Right lobe of liver (tissue), 4 donors: Measurements from ENCODE around the gene ACSL1.

Experiments
- POLR2A ChIP-seq: fragments of 450-650 bp; IDR thresholded peaks from one replicate; pipeline ENCODE4 v1.6.1; 2017; ENCODE audit warnings: antibody characterized with exemption, mild to moderate bottlenecking
- TF ChIP-seq, protein P1 (sequence below), 4 donors: fragments of 200-600 bp in 3 of 4; fragments of 450-650 bp in 1 of 4; IDR thresholded peaks; one replicate each; pipeline versions ENCODE4 v1.5.1 to v1.8.0; 2016 to 2022; ENCODE audit warnings: antibody characterized with exemption in 4 of 4, mild to moderate bottlenecking in 2 of 4
- donor health status: DM: no; HTN: no; CAD: no.
- donor health status: DM: no; HTN: no; CAD: no.
- donor health status: DM: no; HTN: yes; CAD: no.

DNA sequence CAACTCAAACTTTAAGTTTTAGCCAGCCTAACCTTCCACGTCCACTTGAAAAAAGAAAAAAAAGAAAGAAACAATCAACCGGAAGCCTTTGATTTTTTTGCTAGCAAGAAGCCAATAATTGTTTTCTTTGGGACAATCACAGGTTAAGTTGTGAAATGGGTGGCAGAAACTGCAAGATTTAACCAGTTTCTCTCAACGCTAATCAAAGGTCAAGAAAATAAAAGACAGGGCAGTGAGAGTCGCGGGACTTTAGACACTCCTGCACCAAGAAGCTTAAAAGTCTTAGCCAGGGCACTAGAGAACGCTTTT lies 1.0 kb downstream of the ACSL1 start:
- TF ChIP-seq, protein P1, sequence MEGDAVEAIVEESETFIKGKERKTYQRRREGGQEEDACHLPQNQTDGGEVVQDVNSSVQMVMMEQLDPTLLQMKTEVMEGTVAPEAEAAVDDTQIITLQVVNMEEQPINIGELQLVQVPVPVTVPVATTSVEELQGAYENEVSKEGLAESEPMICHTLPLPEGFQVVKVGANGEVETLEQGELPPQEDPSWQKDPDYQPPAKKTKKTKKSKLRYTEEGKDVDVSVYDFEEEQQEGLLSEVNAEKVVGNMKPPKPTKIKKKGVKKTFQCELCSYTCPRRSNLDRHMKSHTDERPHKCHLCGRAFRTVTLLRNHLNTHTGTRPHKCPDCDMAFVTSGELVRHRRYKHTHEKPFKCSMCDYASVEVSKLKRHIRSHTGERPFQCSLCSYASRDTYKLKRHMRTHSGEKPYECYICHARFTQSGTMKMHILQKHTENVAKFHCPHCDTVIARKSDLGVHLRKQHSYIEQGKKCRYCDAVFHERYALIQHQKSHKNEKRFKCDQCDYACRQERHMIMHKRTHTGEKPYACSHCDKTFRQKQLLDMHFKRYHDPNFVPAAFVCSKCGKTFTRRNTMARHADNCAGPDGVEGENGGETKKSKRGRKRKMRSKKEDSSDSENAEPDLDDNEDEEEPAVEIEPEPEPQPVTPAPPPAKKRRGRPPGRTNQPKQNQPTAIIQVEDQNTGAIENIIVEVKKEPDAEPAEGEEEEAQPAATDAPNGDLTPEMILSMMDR (IDR thresholded peaks at IDR 0.05): no peak
- no peak for TF ChIP-seq POLR2A
